NCI-H187 treated with DMSO at 0.1 percent for 48 hours (cell line): Measurements from ENCODE around the gene MTOR.

Experiments used
- DNase-seq: peaks from one replicate; lab custom pipeline; 2025; lab: John Stamatoyannopoulos, UW

The MTOR gene

DNA sequence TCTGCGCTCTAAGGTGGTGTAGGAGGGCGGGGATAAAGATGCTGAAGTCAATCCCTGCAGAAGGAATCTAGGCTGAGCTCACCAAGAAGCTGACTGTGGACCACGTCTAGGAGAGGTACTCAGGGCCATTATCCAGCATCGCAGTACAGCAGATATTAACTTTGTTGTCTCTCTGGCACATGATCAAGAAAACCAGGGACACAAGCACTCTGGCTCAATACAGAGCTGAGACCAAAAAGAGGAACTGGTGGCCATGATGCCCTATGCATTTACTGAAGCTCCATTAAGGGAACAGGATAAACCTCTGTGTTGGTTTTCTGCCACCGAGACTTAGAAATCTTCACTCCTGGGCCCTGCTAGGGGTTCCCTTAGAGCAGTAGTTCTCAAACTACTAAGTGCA lies 111.2 kb downstream of the MTOR start:
- no peak for DNase-seq

DNA sequence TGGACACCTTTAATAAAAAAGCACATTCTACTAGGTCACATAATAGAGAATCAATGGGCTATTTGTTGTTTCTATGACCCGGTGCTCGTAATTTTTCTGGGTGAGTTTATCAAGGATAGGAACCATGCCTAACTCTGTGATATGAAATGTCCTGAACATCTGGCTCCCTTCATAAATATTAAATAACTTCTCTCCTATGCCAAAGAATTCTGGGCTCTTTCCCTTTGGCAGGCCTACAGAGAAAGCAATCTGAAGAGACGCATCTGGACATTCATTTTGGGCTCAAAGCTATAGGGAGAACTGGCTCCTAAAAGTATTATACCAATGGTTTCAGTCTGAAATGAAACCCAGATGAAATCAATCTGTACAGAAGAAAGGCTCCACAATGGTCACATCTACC lies 112.0 kb downstream of the MTOR start:
- DNase-seq = no peak

DNA sequence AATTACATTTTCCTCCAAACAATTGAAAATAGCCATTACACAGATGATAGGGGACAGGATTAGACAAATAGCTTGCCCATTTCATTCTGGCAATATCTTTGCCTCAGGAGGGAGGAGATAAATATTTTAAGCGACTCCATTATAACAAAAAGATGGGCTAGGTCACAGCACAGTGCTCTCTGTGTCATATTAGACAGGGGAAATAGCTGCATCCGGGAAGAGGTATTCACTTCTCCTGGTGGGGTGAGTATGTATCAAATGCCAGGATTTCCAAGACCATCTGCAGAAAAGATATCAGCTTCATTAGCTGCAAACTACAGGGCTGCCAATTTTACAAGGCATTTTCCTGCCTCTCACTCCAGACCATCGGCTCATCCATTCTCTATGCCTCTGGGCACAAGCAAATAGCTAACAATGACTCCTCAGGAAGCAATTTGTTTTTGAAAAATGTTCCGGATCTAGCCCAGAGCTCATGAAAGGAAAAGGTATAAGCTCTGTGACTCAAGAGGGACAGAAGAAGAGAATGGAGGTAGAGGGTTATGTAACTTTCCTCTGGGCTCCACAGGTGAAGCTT lies 115.1 kb downstream of the MTOR start:
- DNase-seq = no peak

DNA sequence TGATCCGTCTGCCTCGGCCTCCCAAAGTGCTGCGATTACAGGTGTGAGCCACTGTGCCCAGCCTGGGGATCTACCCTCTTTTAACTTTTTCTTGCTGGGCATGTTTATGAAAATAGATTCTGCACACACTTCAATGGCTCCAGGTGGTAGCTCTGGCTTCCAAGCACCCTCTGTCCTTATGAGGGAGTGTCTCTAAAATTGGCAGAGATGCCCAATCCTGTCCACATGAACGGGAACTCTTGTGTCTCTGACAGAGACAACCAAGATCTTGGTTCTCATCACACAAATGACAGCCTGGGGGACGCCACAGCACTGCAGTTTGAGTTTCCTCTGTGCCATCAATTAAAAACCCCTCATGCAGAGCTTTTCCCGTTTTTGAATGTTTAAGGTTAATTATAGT lies 116.6 kb downstream of the MTOR start:
- DNase-seq = no peak

DNA sequence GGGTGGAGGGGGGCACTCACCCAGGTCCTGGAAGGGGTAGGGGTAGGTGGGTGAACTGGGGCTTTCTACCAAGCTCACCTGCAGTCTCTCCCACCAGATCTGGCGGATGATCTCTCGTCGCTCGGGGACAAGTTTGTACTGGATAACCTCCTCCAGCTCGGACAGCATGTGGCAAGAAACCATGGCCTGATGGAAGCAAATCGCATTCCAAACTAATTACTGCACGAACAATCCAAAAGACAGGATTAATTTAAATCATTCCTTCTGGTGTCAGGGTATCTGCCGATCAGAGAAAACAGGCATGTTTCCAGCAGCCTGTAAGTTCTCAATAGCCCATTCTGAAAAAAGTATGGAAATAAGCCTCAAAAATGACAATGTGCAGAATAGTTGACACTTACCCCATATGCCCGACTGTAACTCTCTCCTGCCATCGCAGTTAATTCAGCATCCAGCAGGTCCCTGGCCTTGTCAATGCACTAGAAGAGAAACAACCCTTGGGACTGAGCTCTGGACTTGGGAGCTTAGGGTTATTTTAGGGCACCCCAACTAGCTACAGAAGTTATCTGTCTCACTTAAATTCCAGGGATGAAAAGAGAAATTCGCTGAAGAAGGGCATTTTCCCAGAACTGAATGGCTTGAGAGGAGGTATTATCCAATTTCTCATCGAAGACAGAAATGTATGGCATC lies 117.6 kb downstream of the MTOR start:
- no peak for DNase-seq

DNA sequence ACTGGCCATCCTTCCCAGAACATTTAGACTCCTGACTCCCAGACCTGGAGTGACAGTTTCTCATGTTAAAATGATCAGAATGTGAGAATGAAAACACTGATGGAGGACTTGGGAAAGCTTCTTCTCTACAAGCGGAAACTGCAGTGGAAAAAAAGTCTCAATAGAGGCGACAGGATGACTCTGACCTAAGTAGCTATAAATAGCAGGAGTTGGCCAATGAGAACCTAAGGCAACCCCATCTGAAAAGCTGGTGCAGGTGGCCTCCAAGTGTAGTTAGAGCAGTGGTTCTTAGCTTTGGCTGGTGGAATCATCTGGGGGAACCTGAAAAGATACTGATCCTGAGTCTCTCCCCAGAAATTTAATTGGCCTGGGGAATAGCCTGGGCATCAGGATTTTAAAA lies 118.4 kb downstream of the MTOR start:
- no peak for DNase-seq

DNA sequence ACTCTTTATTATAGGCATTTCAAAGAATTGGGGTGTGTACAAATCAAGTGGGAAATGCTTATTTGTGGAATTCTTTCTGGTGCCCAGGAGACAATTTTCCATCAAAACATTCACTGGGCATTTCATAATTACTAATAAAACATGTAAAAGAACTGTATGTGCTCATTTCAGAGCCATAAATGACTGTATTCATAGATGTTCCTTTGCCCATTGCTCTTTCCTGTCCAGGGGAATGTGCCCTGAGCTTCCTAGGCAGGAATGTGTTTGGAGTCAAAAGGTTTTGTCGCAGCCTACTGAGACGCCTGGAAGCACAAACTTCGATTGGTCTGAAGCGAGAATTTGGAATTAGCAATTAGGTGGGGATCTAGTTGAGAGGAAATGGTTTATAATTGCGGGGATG lies 119.0 kb downstream of the MTOR start:
- DNase-seq = no peak

DNA sequence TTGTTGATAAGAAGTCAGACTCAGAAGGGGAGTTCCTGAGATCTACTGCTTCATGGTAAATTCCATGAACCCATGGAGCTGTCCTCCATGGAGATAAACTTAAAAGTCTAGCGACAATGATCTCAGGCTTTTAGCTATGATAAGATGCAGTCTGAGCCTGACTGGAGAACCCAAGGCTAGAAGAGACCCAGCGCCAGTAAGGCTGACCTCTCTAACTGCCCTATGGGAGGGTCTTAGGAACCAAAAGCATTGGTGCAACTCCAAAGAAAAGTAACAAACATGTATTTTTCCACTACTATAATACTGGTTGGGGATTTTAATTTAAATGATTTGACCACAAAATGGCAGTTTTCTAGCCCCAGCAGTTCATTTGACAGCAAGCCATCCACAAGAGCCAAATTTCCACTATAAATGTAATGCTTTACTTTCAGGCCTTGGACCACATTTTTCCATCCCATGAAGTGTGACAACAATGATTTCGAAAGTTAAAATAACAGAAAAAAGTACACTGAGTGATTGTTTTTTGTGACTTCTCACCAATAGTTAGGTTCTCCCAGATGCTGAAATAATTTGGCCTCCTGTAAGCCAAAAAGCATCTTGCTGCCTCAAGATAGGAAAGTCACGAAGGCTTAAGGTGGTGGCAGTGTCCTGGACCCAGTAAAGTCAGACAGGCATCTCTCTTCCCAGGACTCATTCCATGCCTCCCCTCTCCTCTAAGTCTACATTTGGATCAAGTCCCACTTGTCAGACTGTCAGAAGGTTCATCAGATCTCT lies 119.5 kb downstream of the MTOR start:
- DNase-seq = no peak

DNA sequence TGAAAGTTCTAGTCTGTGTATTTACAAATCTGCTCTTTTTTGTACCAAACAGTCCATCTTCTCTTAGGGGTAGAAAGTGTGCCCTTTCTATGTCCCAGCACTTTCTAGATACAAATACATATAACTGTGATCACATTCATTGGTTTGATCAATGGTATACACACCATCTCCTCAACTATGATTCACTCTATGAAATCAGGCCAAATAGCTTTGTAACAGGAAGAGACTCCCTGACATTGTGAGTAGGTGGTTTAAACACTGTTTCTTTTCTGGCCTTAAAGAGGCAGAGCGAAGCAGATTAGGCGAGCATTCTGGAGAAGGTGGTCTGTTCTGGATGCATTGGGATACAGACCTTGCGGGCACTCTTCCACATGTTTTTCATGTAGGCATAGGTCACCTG lies 123.4 kb downstream of the MTOR start:
- no peak for DNase-seq

DNA sequence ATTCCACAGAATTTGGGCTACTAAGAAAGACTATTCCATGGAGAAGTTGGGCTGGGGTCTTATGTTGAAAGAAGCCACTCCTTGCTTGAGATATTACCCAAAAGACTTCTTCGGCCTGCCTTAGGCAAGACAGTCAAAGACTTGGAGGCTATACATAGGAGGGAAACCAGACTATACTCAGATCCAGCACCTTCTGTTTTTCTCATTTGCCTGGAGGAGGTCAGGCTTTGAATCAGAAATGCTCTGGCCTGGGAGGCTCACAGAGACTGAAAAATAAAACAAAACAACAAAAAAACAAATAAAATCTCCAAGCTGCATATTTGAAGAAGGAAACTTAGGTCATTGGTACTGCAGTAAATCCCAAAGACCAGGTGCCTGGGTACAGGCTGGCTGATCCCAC lies 124.3 kb downstream of the MTOR start:
- no peak for DNase-seq

DNA sequence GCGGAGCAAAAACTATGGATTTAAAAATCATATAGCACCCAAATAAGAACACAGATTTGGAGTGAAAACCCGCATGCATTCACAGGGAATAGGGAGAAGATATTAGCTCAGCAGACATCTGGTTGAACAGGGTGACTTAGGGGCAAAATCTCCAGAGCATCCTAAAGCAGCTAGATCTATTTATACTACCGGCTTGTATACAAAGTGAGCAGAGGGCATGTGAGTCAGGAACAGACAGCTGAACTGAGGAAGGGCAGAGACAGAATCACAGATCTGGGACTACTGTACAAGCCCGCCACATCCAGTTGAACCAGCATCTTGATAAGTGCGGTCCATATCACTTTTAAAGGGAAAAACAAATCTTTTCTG lies 127.5 kb downstream of the MTOR start:
- DNase-seq = no peak

DNA sequence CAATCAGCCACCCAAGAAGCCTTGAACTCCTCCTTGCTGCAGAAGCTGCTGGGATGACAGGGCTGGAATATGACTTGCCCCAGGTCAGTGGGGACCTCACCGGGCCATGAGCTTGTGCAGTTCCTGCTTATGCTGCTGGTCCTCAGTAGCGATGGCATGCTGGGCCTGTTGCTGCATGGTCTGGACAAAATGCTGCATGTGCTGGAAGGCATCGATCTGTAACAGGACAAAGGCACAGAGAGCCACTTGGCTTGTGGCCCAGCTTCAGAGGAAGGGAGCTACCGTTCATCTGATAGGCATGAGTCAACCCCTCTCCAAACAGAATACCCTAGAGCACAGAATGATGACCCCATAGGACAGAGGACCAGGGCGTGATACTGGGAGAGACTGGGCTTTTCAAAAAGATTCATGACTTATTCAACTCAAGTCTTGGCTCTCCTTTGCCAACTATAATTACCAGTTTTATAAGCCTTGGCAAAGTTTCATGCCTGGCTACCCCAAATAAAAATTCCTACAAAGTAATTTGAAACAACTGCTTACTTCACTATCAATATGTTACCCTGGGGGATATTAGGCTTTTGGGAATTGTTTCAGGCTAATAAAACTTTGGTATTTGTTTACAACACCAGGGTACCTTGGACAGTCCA lies 128.0 kb downstream of the MTOR start:
- no peak for DNase-seq

DNA sequence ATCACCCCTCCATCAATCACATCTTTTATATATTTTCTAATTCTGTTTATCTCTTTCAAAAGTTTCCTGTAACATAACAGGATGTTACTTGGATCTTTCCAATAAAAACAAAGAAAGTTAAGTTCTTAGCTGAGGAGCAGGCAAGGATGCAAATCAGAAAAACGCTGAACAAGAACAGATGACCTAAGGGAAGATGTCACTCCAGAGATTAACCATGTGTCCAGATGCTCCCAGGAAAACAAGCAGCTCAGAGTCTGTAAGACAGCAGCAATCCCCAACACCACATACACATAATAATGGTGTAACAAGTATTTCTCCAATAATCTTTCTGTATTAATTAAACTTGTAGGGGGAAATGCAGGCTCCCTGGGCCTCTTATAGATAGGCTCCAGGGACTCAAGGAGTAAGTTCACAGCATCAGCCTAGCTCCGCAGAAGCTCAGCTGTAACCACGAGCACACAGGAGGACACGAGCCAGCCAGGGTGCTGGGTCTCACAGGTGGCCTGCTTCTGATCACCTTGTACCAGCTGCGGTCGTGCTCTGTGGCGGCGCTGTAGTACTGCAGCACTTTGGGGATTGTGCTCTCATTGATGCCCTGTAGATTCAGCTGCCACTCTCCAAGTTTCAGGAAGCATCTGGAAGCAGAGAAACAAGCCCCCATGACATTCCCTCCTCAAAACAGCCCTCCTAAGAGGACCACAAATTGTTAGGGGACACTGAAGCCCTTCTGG lies 129.6 kb downstream of the MTOR start:
- no peak for DNase-seq

DNA sequence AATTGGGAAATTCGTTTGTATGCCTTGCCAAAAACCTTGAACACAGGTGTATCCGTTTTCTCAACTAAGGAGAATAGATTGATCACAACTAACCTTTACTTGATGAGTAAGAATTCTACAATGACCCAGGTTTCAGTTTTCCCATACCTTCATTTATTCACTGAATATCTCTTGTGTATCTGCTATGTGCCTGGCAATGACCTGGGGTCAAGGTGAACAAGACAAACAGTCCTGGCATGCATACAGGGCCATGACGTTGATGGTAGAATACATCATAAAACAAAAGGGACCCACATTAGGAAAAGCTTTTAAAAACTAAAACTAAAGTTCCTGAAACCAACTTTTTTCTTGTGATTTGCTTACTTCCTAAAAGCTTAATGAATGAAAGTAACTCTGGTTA lies 130.5 kb downstream of the MTOR start:
- no peak for DNase-seq

DNA sequence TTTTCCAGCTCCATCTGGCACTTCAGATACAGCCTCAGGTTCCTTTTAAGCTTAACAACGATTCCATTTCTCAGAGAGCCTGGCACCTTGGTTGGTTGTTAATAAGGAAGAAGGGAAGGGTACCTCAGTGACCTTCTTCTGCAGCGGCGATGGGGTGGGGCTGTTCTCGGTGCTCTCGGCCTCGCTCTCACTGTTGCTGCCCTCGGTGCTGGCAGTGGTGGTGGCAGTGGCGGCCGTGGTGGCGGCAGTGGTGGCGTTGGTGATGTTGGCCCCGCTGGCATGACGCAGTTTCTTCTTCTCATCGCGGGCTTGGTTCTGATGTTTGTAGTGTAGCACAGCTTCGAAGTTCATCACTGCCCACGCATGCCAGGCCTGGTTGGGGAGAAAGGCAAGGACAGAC lies 131.9 kb downstream of the MTOR start:
- no peak for DNase-seq

DNA sequence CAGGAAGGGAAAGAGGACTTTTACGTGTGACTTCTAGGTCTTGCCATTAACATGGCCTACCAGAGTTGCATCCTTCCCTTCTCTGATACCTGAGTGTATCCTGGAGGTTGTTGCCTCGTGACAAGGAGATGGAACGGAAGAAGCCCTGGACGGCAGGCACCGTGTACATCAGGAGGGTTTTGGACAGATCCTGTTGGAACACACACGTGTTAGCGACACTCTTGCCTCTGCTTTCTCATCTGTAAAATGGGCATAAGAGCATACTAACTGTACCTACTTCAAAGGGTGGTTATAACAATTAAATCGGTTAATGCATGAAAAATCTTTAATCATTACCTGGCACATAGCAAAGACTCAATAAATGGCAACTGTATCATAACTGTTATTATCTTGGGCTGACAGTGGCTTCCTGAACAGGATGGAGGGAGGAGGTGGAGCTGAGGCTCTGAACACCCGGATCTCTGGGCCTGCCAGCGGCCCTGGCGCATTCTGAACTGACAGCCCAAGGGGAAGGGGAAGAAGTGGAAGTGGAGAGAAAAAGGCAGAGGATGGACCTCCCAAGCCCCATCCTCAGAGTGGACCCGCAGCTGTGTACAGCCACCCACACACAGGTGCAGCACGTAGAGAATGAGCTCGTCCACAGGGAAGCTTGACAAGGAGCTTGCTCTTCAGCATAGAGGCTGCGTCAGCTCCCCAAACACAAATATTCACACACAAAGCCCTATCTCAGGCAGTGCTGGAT lies 132.5 kb downstream of the MTOR start:
- no peak for DNase-seq

DNA sequence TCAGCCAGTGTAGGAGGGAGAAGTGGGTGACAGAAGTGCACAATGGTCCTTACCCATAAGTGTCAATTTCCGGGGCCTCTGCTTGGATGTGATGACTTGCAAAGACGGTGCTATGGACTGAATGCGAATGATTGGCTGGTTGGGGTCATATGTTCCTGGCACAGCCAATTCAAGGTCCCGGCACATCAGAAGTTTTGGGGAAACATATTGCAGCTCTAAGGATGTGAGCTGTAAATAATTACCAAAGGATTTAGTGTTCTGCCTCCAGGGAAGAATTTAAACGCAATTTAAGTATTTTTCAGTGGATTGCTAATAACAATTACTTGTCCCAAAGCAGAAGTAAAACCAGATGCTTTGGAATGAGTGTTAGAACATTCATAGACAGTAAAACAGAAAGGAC lies 135.8 kb downstream of the MTOR start:
- no peak for DNase-seq

DNA sequence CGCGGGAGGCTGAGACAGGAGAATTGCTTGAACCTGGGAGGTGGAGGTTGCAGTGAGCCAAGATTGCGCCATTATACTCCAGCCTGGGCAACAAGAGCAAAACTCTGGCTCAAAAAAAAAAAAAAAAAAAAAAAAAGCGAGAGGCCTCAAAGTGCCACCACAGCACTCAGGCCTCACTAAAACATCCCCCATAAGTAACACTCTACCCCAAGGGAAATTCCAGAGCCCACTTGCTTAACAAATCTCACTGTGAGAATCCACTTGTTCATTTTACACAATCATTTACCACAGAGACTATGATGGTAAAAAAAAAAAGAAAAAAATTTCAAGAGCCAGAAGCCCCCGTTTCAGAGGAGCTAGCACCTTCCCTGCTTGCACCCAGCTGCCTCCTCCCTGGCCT lies 136.4 kb downstream of the MTOR start:
- no peak for DNase-seq

DNA sequence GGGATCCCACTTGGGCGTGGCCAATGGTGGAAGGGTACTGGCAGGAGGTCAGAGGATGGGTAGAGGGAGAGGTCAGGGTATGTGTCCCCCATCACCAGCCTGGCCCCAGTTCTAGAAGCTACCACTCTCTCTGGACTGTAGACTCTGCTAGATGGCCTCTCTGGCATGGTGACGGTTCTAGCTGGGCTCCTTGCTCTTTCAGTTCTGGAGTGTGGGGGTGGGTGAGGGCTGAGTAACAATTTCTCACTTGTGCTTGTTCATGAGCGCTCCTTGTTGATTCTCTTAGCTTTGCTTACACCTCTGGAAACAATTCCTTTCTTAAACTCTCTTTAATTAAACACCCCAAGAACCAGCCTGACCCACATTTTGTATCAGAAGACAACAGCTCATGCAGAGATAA lies 137.4 kb downstream of the MTOR start:
- no peak for DNase-seq

DNA sequence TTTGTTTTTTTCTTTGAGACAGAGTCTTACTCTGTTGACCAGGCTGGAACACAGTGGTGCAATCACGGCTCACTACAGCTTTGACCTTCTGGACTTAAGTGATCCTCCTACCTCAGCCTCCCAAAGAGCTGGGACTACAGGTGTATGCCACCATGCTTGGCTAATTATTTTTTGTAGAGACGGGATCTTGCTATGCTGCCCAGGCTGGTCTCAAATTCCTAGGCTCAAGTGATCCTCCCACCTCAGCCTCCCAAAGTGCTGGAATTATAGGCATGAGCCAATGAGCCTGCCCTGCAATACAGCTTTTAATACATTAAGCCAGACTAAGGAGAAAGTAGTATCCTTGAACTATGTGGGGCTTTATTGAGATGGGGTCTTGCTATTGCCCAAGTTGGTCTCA lies 146.0 kb downstream of the MTOR start:
- DNase-seq = no peak

DNA sequence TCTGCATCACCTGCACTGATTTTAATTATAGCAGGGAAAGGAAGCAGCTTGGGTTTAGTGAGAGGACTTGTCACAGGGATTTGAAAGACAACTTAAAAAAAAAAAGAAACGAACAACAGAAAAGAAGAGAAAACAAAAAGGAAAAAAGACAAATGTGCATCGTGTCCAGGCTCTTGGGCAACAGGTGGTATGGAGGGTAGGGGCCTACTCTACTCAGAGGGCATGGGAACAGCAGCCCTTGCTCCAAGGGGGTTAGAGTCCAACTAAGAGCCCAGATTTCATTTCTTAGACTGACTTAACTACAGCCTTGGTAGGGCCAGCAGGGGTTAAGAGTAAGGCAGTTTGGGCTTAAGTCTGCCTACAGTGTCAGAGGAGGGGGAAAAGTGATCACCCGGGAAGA lies 147.4 kb downstream of the MTOR start:
- DNase-seq = no peak
